DMS153 treated with DMSO at 0.1 percent for 48 hours (cell line): Measurements from ENCODE around the gene ELOVL6.
"Not testable (repeated sequence)": the region's sequence is repeated elsewhere in the genome, so short reads cannot be mapped to it uniquely, and the experiment has no call there.

Experiments
- DNase-seq: peaks from one replicate; lab custom pipeline; 2025; ENCODE audit not compliant: unreplicated experiment; lab: John Stamatoyannopoulos, UW

The ELOVL6 gene

GRCh38 chr4:110039164-110039563 lies 159.3 kb downstream of the ELOVL6 start:
- DNase-seq = not testable (repeated sequence)

- DNase-seq = no peak
Observed at GRCh38 chr4:110034026-110034393, 164.4 kb downstream of the ELOVL6 start.

- no peak for DNase-seq
Observed at GRCh38 chr4:110033355-110034025, 164.9 kb downstream of the ELOVL6 start.

- DNase-seq = no peak
Observed at GRCh38 chr4:110032603-110033002, 165.8 kb downstream of the ELOVL6 start.

GRCh38 chr4:110025718-110026117 lies 172.7 kb downstream of the ELOVL6 start:
- DNase-seq = no peak

- no peak for DNase-seq
Observed at GRCh38 chr4:110025056-110025455, 173.4 kb downstream of the ELOVL6 start.

GRCh38 chr4:110022457-110022856 lies 176.0 kb downstream of the ELOVL6 start:
- DNase-seq = no peak

- no peak for DNase-seq
Observed at GRCh38 chr4:110020646-110021443, 177.6 kb downstream of the ELOVL6 start.

GRCh38 chr4:110020139-110020538 lies 178.3 kb downstream of the ELOVL6 start:
- no peak for DNase-seq

GRCh38 chr4:110019153-110019552 lies 179.3 kb downstream of the ELOVL6 start:
- no peak for DNase-seq

GRCh38 chr4:110014233-110014632 lies 184.2 kb downstream of the ELOVL6 start:
- DNase-seq = no peak

- no peak for DNase-seq
Observed at GRCh38 chr4:110012917-110013316, 185.5 kb downstream of the ELOVL6 start.

GRCh38 chr4:110010797-110011196 lies 187.6 kb downstream of the ELOVL6 start:
- no peak for DNase-seq

GRCh38 chr4:110009550-110009949 lies 188.9 kb downstream of the ELOVL6 start:
- DNase-seq = no peak

- no peak for DNase-seq
Observed at GRCh38 chr4:110008540-110008939, 189.9 kb downstream of the ELOVL6 start.

- DNase-seq = no peak
Observed at GRCh38 chr4:110007217-110007616, 191.2 kb downstream of the ELOVL6 start.

- DNase-seq = peak; percentile 36
Observed at GRCh38 chr4:110005461-110006056, 192.9 kb downstream of the ELOVL6 start.

- no peak for DNase-seq
Observed at GRCh38 chr4:110004556-110004955, 193.9 kb downstream of the ELOVL6 start.

GRCh38 chr4:110003401-110004187 lies 194.8 kb downstream of the ELOVL6 start:
- DNase-seq = no peak

- DNase-seq = no peak
Observed at GRCh38 chr4:110002326-110002725, 196.1 kb downstream of the ELOVL6 start.

GRCh38 chr4:109999585-109999912 lies 198.9 kb downstream of the ELOVL6 start:
- DNase-seq = no peak
